Measurements from ENCODE around the gene ITPR1.

DNA sequence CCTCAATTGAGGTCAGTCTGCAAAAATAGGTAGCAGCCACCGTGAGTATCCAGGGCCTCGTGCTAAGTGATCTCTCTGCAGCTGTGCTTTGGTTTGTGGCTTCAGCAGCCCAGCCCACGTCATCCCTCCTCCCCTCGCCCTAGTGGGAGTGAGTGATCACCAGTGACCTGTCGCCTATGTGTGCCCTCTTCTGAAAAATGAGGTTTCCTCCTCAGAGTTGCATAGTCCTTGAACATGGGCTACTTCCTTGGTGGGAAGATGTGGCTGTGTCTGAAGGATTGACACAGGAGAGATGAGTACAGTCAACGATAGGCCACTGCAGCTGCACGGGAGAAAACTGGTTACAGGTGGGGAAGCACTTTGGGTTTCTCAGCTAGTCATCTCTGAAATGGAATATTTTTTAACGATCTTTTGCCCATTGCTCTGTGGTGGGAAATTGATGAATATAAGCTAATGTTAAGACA lies 341.3 kb downstream of the ITPR1 start:
- TF ChIP-seq EZH2 (IDR thresholded peaks at IDR 0.05; ENCODE audit: borderline replicate concordance, insufficient read depth, low read length, poor library complexity, severe bottlenecking) = no peak
- TF ChIP-seq TAF1 (IDR thresholded peaks at IDR 0.05; ENCODE audit: low read depth) = no peak

Data from neural cell (in vitro differentiated cells).